SU-DHL-6 (cell line): ENCODE measurements around the gene ATG101.

ENCODE experiments used
- H2AFZ ChIP-seq: fragments of 200-600 bp; sonication (generic); 2 replicates; pipeline ENCODE4 v1.6.1; 2014; ENCODE audit warnings: low read depth, mild to moderate bottlenecking, moderate library complexity, mixed read lengths, antibody characterized with exemption, low read length; ENCODE audit not compliant: severe bottlenecking
- H3F3A ChIP-seq: fragments of 200-600 bp; shearing (Covaris generic); 2 replicates; pipeline ENCODE4 v1.6.0; 2016; ENCODE audit warnings: antibody characterized with exemption, mild to moderate bottlenecking; ENCODE audit not compliant: insufficient read depth
- H3K27ac ChIP-seq: fragments of 200-600 bp; sonication (generic); 2 replicates; pipeline ENCODE4 v1.5.1; 2016; ENCODE audit warnings: low read depth, mild to moderate bottlenecking, low read length, moderate library complexity, mixed read lengths
- H3K27me3 ChIP-seq: fragments of 200-600 bp; sonication (generic), shearing (Covaris generic); 2 replicates; pipeline ENCODE4 v1.6.0; 2014; ENCODE audit warnings: mild to moderate bottlenecking, low read length
- H3K36me3 ChIP-seq: fragments of 200-600 bp; sonication (generic); 2 replicates; pipeline ENCODE4 v1.6.1; 2014; ENCODE audit warnings: mild to moderate bottlenecking, low read length, mixed read lengths
- H3K4me2 ChIP-seq: fragments of 300-600, 200-600 bp; shearing (Covaris generic), sonication (generic); 2 replicates; pipeline ENCODE4 v1.6.0; 2014; ENCODE audit warnings: low read length, low read depth, mild to moderate bottlenecking; ENCODE audit not compliant: poor library complexity, severe bottlenecking
- H3K4me3 ChIP-seq: fragments of 200-600 bp; sonication (generic); 2 replicates; pipeline ENCODE4 v1.5.1; 2014; ENCODE audit warnings: antibody characterized with exemption, low read length, mild to moderate bottlenecking, mixed read lengths; ENCODE audit not compliant: insufficient read depth, poor library complexity, severe bottlenecking
- H3K79me2 ChIP-seq: fragments of 200-600 bp; sonication (generic); 2 replicates; pipeline ENCODE4 v1.6.1; 2014; ENCODE audit warnings: mild to moderate bottlenecking, low read length, moderate library complexity; ENCODE audit not compliant: insufficient read depth
- H3K9ac ChIP-seq: fragments of 200-600 bp; sonication (generic); 2 replicates; pipeline ENCODE4 v1.7.0; 2014; ENCODE audit warnings: mild to moderate bottlenecking, low read length
- H3K9me2 ChIP-seq: fragments of 200-600 bp; sonication (generic); replicated peaks from 2 replicates; pipeline ENCODE4 v1.6.1; 2014; ENCODE audit warnings: low read length; ENCODE audit not compliant: insufficient read depth
- H3K9me3 ChIP-seq: fragments of 200-600 bp; sonication (generic); 2 replicates; pipeline ENCODE4 v1.6.1; 2014; ENCODE audit warnings: low read length, mixed read lengths; ENCODE audit not compliant: insufficient read depth
- H4K20me1 ChIP-seq: fragments of 200-600 bp; sonication (generic); 2 replicates; pipeline ENCODE4 v1.6.1; 2014; ENCODE audit warnings: low read depth, mild to moderate bottlenecking, antibody characterized with exemption, low read length, moderate library complexity, mixed read lengths
- CTCF ChIP-seq: fragments of 200-600 bp; sonication (generic); IDR thresholded peaks from one replicate; pipeline ENCODE4 v1.5.1; 2017; ENCODE audit warnings: antibody characterized with exemption, mild to moderate bottlenecking, low read length, moderate library complexity; ENCODE audit not compliant: insufficient read depth, poor library complexity, severe bottlenecking
- EZH2phosphoT487 ChIP-seq: fragments of 200-600 bp; sonication (generic), shearing (Covaris generic); conservative IDR thresholded peaks from 2 replicates; pipeline ENCODE4 v1.6.1; 2018; ENCODE audit warnings: mild to moderate bottlenecking, antibody characterized with exemption, low read length, moderate library complexity, mixed read lengths

The ATG101 gene

GRCh38 chr12:52054231-52054832 is 15.4 kb upstream of the ATG101 start:
- no peak overlapping the region for H3K9ac ChIP-seq
- no peaks in the 10 kb centered on the region for H3K36me3 ChIP-seq
- no peak overlapping the region for H3K27ac ChIP-seq

GRCh38 chr12:52054833-52055730 is 14.7 kb upstream of the ATG101 start:
- Histone ChIP-seq H3K9me3 (no peaks in the 10 kb centered on the region), H3F3A (no peaks in the 10 kb centered on the region), H3K4me2 (no peak overlapping the region), H3K79me2 (no peaks in the 10 kb centered on the region), H3K4me3 (no peak overlapping the region), H3K27me3 (no peaks in the 10 kb centered on the region), H4K20me1 (no peaks in the 10 kb centered on the region), H3K27ac (no peak overlapping the region), H3K9me2 (no peaks in the 10 kb centered on the region), H3K9ac (no peak overlapping the region), H2AFZ (no peak overlapping the region), H3K36me3 (no peaks in the 10 kb centered on the region)
- TF ChIP-seq EZH2phosphoT487: no peak

More at GRCh38 chr12:52054231-52054832, 15.4 kb upstream of the ATG101 start:
- Histone ChIP-seq H3F3A (no peaks in the 10 kb centered on the region), H4K20me1 (no peaks in the 10 kb centered on the region), H3K9me3 (no peaks in the 10 kb centered on the region), H3K4me3 (no peak overlapping the region), H3K4me2 (no peak overlapping the region), H2AFZ (no peak overlapping the region), H3K9me2 (no peaks in the 10 kb centered on the region), H3K27me3 (no peaks in the 10 kb centered on the region), H3K79me2 (no peaks in the 10 kb centered on the region)
- no peak for TF ChIP-seq EZH2phosphoT487
- no peak for TF ChIP-seq CTCF

GRCh38 chr12:52055731-52056711 is 13.8 kb upstream of the ATG101 start:
- no peak overlapping the region for H3K27ac ChIP-seq
- no peaks in the 10 kb centered on the region for H3F3A ChIP-seq
- TF ChIP-seq EZH2phosphoT487: no peak
- TF ChIP-seq CTCF: no peak
- H3K9me2 ChIP-seq: no peaks in the 10 kb centered on the region
- H3K4me2 ChIP-seq: no peak overlapping the region
- H3K9me3 ChIP-seq: no peaks in the 10 kb centered on the region
- no peaks in the 10 kb centered on the region for H3K79me2 ChIP-seq
- H3K36me3 ChIP-seq: no peaks in the 10 kb centered on the region
- H2AFZ ChIP-seq: no peak overlapping the region
- no peak overlapping the region for H3K4me3 ChIP-seq
- H4K20me1 ChIP-seq: no peaks in the 10 kb centered on the region
- no peak overlapping the region for H3K9ac ChIP-seq
- no peaks in the 10 kb centered on the region for H3K27me3 ChIP-seq
